Stimulated activated CD4-positive, alpha-beta T cell treated with anti-CD3 and anti-CD28 coated beads, Interleukin-4, amount 100 ng/mL, for 48 hours (primary cell): ENCODE results near the gene SMAP1.

Experiments
- DNase-seq, 2 donors: peaks; one replicate each; pipeline ENCODE4 v3.0.0-alpha.2; 2020; ENCODE audit warnings: low read depth in 2 of 2

Gene SMAP1

DNA sequence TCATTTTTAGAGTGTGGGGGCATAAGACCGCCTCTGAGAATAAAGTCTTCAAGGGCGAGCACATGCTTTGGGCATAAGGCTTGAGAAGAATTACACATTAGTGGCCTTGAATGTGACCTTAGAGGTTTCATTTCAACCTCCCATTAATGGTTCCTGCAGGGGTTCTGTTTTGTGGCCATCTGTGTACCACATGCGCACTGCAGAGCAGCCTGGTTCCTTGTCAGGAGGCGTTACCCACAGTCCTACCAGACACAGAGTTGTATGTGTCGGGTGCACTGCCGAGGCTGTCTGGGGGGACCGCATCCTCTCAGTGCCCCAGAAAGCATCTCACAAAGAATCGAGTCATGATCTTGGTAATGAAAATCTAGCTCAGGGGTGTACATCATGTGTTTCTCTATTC, 173.4 kb downstream of the SMAP1 start:
- no peak for DNase-seq

DNA sequence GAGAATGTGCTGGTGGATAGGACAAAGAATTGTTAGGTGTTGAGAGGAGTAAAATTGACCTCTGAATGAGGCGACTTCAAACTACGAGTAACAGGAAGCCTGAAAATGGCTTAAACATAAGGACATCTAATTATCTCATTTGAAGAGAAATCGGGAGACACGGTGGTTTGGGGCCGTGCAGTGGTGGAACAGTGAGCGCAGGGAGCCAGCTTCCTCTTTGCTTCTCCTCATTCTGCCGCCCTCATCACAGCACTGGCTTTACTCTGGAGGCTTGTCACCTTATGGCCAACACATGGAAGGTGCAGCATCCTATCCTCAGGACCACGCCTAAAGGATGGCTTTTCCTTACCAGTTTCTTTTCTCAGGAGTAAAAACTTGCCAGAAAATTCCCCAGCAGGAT, 174.9 kb downstream of the SMAP1 start:
- DNase-seq, result no peak

DNA sequence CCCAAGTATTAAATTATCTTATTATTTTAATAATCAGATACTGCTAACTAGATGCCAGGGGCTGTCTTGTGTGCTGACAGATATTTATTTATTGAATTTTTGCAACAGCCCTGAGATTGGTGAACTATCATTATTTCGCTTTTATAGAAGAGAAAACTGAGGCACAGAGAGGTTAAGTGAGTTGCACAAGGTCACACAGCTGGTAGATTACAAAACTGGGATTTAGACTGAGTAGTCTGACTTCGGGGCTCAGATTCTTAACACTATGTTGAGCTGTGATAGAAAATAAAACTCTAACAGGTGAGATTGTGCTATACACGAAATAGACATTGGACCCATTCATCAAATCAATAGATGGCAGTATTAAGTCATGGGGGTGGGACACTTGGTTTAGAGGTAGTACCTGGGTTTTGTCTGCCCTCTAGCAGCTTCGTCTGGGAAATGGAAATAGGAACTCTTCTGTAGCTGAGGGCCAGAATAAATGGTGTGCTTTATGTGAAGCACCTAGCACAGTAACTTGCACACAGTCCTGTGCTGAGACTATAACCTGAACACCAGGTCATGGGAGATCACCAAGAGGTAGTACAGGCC, 175.7 kb downstream of the SMAP1 start:
- no peak for DNase-seq

DNA sequence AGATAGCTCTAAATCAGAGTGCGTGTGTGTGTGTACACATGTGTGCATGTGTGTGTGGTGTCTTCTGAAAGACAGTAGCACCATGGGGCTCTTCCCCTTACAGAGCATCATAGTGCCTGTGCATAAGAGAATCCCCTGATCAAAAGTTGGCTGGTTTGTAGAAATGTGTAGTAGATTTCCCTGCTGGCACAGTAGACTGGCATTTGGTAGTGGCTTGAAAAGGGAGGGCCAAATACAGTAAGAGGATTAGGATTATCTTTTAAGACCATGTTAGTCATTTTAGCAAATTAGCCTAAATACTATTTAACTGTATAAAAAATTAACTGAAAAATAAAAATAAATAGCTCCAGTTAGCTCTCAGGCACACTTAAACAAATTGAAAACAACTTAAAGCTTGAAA, 176.6 kb downstream of the SMAP1 start:
- DNase-seq, result no peak

DNA sequence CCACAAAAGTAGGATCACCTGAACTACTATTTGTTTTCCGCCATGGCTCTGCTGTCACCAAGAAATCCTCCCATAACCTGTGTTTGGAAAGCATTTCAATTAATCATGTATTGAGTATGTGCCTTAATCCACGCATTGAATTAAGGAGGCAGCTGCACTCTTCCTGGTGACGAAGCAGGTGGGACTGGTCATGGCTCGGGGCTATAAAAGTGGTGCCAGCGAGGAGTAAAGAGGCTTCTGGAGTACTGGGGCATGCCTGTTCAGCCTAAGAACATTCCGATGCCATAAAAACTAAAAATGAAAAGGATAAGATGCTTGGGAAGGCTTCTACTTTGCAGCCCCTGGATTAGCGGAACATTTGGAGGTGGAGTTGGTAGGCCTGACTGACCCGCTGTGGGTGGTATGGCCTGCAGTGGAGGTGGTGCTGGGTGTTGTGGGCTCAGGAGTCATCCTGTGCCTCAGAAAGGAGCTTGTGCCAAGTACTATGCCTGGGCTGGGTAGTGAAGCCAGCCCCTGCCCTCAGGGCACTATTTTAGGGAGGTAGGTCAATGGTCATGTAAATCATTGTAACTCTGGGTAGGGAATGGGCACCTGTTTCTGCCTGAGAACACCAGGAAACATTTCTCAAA, 178.6 kb downstream of the SMAP1 start:
- DNase-seq, result no peak

GRCh38 chr6:70847106-70848084, 179.7 kb downstream of the SMAP1 start:
- DNase-seq, result no peak

- no peak for DNase-seq
These were observed 181.8 kb downstream of the SMAP1 start for GRCh38 chr6:70849348-70850069.

DNA sequence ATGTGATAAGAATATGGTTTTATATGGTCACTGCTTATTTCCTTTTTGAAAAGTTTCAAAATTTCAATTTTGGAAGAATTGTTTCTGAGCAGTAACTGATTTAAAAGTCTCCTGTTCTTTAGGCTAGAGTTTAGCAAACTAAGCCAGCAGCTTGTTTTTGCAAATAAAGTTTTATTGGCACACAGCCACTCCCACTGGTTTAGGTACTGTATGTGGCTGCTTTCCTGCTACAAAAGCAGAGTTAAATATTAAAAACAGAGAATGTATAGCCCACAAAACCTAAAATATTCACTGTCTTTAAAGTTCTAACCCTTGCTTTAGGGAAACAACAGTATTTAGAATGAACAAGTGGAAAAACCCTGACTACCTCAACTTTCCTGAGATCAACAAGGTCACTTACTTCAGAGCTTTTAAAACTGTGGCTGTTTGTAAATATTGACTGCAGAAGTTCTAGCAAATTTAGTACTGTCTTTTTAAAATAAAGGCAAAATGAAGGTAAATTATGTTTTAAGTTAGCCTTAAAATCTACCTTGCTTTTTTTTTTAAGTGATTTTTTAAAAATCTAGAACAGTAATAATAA, 185.1 kb downstream of the SMAP1 start:
- no peak for DNase-seq

GRCh38 chr6:70857387-70858077, 189.8 kb downstream of the SMAP1 start:
- DNase-seq, result no peak

DNA sequence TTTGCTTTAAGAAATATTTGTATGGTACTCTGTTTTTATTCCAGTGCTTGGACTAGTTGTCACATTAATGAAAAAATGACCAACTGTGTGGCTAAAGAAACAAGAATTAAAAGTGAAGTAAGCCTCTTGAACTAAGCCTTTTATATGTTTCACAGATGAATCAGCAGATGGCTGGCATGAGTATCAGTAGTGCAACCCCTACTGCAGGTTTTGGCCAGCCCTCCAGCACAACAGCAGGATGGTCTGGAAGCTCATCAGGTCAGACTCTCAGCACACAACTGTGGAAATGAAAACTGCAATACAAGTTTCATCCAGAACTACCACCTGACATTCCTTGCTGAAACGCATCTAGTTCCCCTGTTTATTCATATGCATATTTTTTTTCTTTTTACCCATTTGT, 192.4 kb downstream of the SMAP1 start:
- no peak for DNase-seq

GRCh38 chr6:70860920-70861319, 193.2 kb downstream of the SMAP1 start:
- DNase-seq, result no peak

- no peak for DNase-seq
These were observed 195.7 kb downstream of the SMAP1 start for GRCh38 chr6:70863343-70863742.

DNA sequence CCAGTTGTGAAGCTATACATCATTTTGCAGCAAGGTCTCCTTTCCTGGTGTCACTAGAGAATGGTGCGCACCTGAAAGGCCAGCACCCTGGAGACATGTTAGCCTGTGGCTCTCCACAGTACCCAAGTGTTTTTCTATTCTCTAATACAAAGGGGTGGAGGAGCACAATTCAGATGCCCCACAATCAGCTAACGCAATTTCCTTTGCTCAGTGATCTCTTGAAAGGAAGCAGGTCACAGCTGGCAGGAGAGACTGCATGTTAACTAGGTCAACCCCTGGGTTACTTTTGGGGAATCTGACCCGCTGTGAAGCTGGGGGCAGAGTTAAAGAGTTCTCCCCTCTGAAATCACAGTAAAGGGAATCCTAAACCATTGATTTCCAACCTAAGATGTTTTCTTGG, 196.7 kb downstream of the SMAP1 start:
- no peak for DNase-seq

- no peak for DNase-seq
These were observed 204.8 kb downstream of the SMAP1 start for GRCh38 chr6:70872469-70872868.

GRCh38 chr6:70874181-70874913, 206.7 kb downstream of the SMAP1 start:
- DNase-seq, result no peak

DNA sequence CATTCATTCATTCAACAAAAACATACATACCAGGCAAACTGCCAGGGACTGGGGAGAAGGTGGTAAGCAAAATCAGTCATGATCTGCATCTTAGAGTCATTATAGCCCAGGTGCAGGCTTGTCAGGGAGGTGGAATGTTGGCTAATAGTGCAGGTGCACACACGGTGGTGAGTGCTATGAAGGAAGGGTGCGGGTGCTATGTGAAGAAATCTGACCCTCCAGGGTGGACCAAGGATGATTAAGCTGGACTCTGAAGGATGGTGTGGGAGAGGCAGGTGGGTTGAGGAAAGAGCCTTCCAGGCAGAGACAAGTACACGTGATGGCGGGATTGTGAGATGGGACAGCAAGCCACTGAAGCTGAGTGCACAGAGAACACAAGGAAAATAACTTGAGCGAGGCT, 211.8 kb downstream of the SMAP1 start:
- no peak for DNase-seq

- DNase-seq, result peak; percentile 31 to 34
These were observed 216.6 kb downstream of the SMAP1 start for GRCh38 chr6:70884074-70884983.

- DNase-seq, result no peak
These were observed 218.4 kb downstream of the SMAP1 start for GRCh38 chr6:70886071-70886470.

DNA sequence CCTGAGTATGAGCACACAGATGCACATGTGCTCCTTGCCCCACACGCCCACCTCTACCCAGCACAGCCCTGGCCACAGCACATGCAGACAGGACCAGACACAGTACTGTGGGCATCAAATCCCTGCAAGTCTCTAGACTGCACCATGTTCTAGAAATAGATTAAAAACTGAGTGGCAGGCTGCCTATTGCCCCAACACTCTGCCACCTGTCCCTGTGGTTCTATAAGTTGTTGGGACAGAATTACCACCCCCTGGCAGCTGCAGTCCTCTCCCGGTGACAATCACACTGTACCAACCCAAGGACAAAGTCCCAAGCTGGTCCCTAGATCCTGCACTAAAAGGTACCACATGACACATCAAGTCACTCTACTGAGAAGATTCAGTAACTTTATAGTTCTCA, 219.0 kb downstream of the SMAP1 start:
- DNase-seq, result no peak
